HG03045 (cell line): ENCODE measurements around the gene USF2.

ENCODE experiments used
- ATAC-seq: cut with Tn5 transposase; IDR thresholded peaks from one replicate; pipeline ENCODE4 v1.9.1; 2021; ENCODE audit warnings: mild to moderate bottlenecking, moderate library complexity; ENCODE audit not compliant: unreplicated experiment

The USF2 gene

DNA sequence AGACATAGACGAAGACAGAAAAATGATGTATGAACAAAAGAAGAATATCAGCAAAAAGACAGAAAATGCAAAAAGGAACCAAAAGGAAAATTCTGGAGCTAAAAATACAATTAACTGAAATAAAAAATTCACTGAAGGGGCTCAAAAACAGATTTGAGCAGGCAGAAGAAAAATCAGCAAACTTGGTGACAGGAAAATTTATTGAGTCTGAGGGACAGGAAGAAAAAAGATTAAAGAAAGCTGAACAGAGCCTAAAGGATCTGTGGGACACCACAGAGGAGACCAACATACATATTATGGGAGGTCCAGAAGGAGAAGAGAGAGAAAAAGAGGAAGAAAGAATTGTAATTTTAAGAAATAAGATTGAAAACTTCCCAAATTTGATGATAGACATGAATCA lies 27.3 kb upstream of the USF2 start:
- ATAC-seq: no peak

- ATAC-seq: no peak
These were observed 22.2 kb upstream of the USF2 start for GRCh38 chr19:35246466-35247092.

DNA sequence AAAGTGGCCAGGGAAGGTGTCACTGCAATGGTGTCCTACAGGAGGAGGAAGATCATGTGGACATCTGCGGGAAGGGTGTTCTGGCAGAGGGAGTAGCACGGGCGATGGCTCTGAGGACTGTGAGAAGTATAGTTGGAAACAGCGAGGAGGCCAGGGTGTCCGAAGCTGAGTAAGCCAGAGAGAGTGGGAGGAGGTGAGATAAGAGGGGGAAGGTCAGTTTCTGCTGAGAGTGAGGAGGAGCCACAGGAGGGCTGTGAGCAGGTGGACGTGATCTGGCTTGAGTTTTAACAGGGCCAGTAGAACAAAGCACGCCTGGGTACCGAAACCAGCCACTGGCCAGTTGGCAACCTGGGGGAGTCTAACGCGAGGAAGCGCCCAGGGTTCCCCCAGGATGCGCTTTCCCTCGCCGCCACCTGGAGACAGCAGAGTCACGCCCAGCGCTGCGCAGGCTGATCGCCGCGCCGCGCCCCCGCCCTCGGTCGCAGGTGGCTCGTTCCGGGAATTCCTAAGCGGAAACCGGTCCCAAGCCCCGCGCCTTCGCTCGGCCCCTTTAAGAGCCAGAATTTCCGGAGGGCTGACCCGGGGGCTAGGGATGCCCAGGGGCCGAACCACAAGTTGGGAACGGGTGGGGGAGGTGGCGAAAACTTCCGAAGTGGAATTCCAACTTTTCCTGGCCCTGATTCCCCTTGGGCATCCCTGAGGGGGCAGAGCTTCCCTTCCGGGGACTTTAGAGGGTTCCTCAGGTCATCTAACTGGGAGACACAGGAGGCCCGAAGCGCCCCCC lies 21.0 kb upstream of the USF2 start:
- ATAC-seq: peak; percentile 44

- peak; percentile 75 for ATAC-seq
These were observed 20.2 kb upstream of the USF2 start, which contains the start of gene LSR for GRCh38 chr19:35248310-35249145. Gene LSR (plus strand): TSS chr19:35249002. CDS start chr19:35249023, 21 bp downstream.

GRCh38 chr19:35249146-35249847 lies 19.5 kb upstream of the USF2 start:
- peak; percentile 6 for ATAC-seq

DNA sequence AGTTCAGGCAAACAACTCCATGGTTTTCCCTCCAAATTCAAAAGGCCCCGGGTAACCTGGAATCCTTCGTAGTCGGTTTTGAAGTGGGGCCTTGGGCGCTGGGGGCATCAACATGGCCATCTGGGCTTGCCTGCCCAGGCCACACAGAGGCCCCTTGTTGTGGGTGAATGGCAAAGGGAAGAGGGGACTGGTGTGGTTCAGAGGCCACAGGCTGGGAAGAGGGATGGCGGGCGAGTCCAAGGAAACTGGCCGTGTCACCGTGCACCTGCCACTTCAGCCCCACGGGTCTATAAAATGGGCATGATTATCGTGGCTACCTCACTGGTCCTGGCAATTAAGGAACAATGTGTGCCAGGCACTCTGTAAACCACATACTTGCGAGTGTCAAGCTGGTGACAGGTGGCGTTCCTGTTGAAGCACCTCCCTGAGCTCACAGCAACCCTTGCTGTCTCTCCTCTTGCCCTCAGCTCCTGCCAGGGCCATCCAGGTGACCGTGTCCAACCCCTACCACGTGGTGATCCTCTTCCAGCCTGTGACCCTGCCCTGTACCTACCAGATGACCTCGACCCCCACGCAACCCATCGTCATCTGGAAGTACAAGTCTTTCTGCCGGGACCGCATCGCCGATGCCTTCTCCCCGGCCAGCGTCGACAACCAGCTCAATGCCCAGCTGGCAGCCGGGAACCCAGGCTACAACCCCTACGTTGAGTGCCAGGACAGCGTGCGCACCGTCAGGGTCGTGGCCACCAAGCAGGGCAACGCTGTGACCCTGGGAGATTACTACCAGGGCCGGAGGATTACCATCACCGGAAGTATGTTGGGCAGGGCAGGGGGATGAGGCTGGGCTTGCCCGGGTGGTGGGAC lies 18.7 kb upstream of the USF2 start:
- ATAC-seq: no peak

GRCh38 chr19:35251456-35251855 lies 17.3 kb upstream of the USF2 start:
- ATAC-seq: no peak

GRCh38 chr19:35253316-35254286 lies 15.2 kb upstream of the USF2 start:
- no peak for ATAC-seq

GRCh38 chr19:35254341-35255297 lies 14.1 kb upstream of the USF2 start:
- ATAC-seq: no peak

DNA sequence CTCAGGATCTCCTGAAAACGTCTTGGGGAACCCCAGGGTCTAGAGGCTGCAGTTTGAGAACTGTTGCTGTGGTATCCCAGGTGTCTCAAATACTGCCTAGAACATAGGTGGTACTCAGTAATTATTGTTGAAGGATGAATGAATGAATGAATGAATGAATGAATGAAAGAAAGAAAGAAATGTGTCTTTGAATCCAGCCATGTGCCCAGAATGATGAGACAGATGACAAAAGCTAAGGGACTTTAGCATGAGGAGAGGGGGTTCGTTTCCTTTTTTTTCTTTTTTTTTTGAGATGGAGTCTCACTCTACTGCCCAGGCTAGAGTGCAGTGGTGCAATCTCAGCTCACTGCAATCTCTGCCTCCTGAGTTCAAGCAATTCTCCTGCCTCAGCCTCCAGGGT lies 12.2 kb upstream of the USF2 start:
- no peak for ATAC-seq

- ATAC-seq: no peak
These were observed 11.7 kb upstream of the USF2 start for GRCh38 chr19:35257113-35257461.

GRCh38 chr19:35260694-35261304 lies 8.0 kb upstream of the USF2 start:
- ATAC-seq: no peak

GRCh38 chr19:35261356-35262100 lies 7.2 kb upstream of the USF2 start:
- no peak for ATAC-seq

DNA sequence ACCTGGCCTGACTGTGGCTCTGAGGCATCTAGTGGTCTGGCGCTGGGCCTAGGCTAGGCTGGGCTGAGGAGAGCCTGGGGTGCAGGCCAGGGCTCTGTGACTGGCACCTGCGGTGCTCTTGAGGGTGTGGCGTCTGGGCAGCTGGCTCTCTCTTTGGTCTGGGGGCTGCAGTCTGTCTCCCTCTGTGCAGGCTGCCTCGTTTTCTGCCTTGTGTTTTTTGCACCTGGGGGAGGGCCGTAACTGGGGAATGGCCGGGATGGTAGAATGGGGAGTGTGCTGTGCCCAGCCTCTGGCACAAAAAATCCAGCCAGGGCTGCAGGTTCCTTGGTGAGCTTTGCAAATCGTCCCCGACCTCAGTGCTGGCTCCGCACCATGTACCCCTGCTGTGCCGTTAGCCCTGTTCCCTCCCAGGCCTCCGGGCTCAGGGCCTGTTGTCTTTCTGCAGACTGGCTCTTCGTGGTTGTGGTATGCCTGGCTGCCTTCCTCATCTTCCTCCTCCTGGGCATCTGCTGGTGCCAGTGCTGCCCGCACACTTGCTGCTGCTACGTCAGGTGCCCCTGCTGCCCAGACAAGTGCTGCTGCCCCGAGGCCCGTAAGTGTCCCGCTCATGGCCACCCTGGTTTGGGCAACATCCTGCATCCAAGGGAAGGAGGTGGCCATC lies 6.5 kb upstream of the USF2 start:
- ATAC-seq: no peak

- no peak for ATAC-seq
These were observed 4.3 kb upstream of the USF2 start for GRCh38 chr19:35264268-35265125.
